SH-SY5Y (cell line): ENCODE data around the gene ITGBL1.

Experiments used
- GATA2 ChIP-seq: IDR thresholded peaks from 2 replicates; pipeline ENCODE4 v1.6.1; 2011; ENCODE audit warnings: mild to moderate bottlenecking, low read depth, low read length
- GATA3 ChIP-seq: IDR thresholded peaks from 2 replicates; pipeline ENCODE4 v1.6.1; 2011; ENCODE audit warnings: low read depth, mild to moderate bottlenecking, low read length, moderate library complexity

DNA sequence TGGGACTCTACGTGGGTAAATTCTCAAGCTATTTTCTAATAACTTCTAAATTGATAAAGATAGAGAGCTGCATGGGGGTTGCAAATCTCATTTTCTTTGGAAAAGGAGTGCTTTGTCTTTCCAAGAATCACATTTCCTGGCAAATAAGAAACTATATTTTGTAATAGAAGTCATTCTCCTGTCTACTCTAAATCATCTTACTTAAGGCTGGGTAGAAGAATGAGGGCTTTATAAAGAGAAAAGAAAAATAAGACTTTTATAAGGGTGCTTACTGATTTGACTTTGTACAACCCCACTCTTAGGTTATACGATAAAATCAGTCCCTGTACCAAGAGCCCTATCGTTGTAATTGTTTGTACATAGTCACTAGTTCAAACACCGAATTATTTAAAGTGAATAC is 14.9 kb downstream of the ITGBL1 start:
- TF ChIP-seq GATA2 (no peak), GATA3 (no peak)
